ENCODE data around the gene MS4A4A.

MS4A4A gene

DNA sequence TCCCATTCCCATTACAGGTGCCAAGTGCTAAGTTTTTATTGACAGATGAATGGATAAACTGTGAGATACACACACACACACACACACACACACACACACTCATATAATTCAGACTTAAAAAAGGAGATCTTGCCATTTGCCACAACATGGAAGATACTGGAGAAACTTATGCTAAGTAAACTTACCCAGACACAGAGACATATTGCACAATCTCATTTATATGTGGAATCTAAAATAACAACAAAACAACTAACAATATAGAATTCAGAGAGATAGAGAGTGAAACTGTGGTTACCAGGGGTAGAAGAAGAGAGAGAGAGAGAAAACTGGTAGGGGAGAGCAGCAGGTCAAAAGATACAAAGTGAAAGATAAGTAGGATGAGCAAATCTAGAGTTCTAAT, 48.0 kb downstream of the MS4A4A start:
- in situ Hi-C loops (cut with HindIII; ENCODE audit: low sequenced_read_pairs): no loop called here
- no peak overlapping the region for H3K4me3 ChIP-seq (ENCODE audit: low read depth, low read length)
- TF ChIP-seq, protein P1, sequence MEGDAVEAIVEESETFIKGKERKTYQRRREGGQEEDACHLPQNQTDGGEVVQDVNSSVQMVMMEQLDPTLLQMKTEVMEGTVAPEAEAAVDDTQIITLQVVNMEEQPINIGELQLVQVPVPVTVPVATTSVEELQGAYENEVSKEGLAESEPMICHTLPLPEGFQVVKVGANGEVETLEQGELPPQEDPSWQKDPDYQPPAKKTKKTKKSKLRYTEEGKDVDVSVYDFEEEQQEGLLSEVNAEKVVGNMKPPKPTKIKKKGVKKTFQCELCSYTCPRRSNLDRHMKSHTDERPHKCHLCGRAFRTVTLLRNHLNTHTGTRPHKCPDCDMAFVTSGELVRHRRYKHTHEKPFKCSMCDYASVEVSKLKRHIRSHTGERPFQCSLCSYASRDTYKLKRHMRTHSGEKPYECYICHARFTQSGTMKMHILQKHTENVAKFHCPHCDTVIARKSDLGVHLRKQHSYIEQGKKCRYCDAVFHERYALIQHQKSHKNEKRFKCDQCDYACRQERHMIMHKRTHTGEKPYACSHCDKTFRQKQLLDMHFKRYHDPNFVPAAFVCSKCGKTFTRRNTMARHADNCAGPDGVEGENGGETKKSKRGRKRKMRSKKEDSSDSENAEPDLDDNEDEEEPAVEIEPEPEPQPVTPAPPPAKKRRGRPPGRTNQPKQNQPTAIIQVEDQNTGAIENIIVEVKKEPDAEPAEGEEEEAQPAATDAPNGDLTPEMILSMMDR (IDR thresholded peaks at IDR 0.05; ENCODE audit: low read depth, low read length): no peak
- no peak for DNase-seq (ENCODE audit: low read depth, low spot score)

DNA sequence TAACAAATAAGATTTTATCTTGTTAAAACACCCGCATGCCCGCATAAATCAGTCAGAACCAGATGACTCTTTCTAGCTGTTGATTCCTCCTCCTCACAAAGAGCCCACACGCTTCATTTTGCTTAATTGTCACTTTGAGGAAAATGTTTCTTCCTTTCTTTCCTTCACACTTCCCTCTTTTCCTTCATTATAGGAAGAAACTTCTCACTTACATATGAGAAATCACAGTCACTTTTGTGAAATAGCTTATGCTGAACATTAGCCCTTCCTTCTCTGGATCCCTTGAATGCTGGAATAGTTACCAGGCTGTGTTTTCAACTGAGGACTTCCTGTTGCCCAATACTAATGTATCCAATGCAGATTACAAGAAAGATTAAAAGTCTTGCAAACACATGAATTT, 52.4 kb downstream of the MS4A4A start:
- H3K4me3 ChIP-seq (ENCODE audit: low read depth, low read length): no peak overlapping the region
- in situ Hi-C loops (cut with HindIII; ENCODE audit: low sequenced_read_pairs): no loop called here
- DNase-seq (ENCODE audit: low read depth, low spot score): no peak
- TF ChIP-seq, protein P1 (IDR thresholded peaks at IDR 0.05; ENCODE audit: low read depth, low read length): no peak

DNA sequence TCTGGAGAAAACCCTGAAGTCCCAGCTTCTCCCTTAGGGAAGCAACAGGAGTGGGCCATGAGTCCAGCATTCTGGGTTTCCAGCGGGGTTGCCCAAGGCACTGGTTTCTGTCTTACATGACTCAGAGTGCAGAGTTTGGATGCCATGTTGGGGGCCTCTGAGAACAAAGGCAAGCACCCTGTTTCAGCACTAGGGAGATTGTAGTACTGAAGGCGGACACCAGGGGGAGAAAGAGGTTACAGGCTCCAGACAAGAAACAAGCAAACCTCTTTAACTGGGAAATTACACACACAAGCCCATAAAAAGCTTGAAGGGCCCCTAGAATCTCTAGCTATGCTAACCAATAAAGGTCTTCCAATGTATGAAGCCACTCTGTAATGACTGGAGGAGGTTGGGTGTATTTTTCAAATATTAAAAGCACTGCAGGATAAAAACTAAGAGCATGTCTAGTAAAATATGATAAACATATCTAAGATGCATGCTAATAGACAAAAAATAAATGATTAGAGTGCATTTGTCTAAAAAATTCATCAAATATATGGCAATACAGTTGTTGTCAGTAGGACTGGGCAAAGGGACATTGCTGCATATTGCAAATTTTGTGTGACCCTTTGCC, 53.6 kb downstream of the MS4A4A start:
- in situ Hi-C loops (cut with HindIII; ENCODE audit: low sequenced_read_pairs): no loop called here
- TF ChIP-seq, protein P1 (IDR thresholded peaks at IDR 0.05; ENCODE audit: low read depth, low read length): peak; percentile 61

DNA sequence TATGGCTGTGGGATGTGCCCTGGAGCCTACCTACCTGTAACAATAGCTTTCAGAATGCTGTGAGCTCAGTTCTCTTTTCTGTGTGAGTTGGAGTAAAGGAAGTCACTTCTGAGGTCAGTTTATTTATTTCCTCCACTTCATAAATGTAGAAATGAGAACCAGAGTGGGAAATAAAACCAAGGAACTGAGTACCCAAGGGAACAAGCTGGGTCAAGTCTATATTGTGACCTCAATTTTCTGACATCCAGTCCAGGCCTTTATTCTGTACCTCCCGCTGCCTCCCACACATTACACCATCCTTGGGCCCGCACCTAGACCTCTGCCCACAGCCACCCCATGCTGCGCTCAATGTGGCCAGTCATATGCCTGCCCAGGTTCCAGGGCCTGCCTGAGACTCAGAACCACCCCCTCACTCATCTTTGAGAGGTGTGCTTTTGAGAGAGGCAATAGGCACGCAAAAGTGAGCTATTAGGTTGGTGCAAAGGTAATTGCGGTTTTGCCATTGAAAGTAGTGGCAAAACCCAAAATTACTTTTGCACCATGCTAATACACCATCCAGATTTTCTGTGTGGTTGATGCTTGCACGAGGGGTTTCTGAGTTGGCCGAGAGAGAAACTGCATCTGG, 56.4 kb downstream of the MS4A4A start:
- in situ Hi-C loops (cut with HindIII; ENCODE audit: low sequenced_read_pairs): no loop called here
- no peak for DNase-seq (ENCODE audit: low read depth, low spot score)
- no peak overlapping the region for H3K4me3 ChIP-seq (ENCODE audit: low read depth, low read length)
- TF ChIP-seq, protein P1 (IDR thresholded peaks at IDR 0.05; ENCODE audit: low read depth, low read length): no peak

More for the DNA sequence above, 53.6 kb downstream of the MS4A4A start:
- H3K4me3 ChIP-seq (ENCODE audit: low read depth, low read length): no peak overlapping the region
- DNase-seq (ENCODE audit: low read depth, low spot score): peak; percentile 14

DNA sequence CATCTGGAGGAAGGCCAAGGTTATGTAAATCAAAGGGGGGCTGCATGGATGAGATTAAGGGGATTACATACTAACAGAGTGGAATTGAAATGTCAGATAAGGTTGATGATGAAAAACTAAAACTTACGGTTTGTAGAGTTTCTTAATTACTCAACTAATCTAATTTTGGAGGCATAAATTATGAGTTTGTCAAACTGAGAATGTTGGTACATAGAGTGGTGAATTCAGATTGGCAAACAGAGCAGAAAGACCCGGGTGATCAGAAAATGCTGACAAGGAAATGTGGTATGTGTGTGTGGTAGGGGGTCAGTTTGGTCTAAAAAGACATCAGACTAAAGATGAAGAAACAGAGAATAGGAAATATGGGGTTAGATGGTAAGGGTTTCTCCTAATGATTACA, 57.6 kb downstream of the MS4A4A start:
- in situ Hi-C loops (cut with HindIII; ENCODE audit: low sequenced_read_pairs): no loop called here
- DNase-seq (ENCODE audit: low read depth, low spot score): no peak
- TF ChIP-seq, protein P1 (IDR thresholded peaks at IDR 0.05; ENCODE audit: low read depth, low read length): no peak
- no peak overlapping the region for H3K4me3 ChIP-seq (ENCODE audit: low read depth, low read length)

DNA sequence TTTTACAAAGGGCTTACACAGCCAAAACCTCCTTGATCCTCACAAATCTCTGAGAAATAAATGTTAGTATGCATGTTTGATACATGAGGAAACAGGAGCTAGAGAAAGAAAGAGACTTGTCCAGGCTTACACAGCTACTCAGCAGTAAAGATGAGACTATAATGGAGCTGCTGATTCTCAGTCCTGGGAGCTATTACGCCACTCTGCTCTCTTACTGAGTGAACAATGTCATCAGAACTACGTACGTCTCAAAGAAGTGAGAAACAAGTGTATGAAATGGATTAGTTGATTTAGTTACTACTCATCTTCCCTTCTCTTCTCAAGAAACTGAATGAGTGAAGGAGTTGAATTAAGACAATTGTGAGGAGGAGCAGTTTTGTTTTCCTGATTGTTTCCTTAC, 58.9 kb downstream of the MS4A4A start:
- no peak for DNase-seq (ENCODE audit: low read depth, low spot score)
- TF ChIP-seq, protein P1 (IDR thresholded peaks at IDR 0.05; ENCODE audit: low read depth, low read length): no peak
- in situ Hi-C loops (cut with HindIII; ENCODE audit: low sequenced_read_pairs): no loop called here
- no peak overlapping the region for H3K4me3 ChIP-seq (ENCODE audit: low read depth, low read length)
